Stomach (tissue), 4 donors: ENCODE data around the gene C2CD4A.

ENCODE experiments used
- POLR2A ChIP-seq, 4 donors: fragments of 450-650 bp; IDR thresholded peaks; one replicate each; pipeline ENCODE4 v1.6.1; 2016; ENCODE audit warnings: antibody characterized with exemption in 4 of 4, control low read depth in 2 of 4, mild to moderate bottlenecking in 1 of 4, moderate library complexity in 1 of 4
- TF ChIP-seq, protein P1 (sequence below), 7 experiments: fragments of 450-650 bp in 4 of 7; fragments of 200-600 bp in 3 of 7; sonication (generic) in 3 of 7; IDR thresholded peaks; one replicate each; pipeline ENCODE4 v1.5.1; 2016 to 2019; ENCODE audit warnings: antibody characterized with exemption in 7 of 7, control low read depth in 2 of 7, mild to moderate bottlenecking in 1 of 7

DNA sequence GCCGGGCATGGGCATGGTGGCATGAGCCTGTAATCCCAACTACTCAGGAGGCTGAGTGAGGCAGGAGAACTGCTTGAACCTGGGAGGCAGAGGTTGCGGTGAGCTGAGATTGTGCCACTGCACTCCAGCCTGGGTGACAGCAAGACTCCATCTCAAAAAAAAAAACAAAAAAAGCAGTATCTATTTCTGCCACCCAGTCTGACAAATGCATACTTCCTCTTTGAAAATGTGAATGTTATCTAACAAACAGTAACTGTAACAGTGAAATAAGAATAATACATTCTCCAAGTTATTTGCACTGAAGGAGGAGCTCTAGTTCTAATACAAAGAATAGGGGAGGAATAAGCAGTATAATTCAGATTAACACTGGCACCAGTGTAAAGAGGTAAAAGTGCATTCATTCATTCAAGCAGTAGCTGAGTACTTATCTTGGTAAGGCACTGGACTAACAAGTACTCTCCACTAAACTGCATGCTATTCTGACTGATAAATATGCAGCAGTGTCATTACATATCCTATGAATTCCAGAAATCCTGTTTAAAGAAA lies 19.4 kb upstream of the C2CD4A start:
- TF ChIP-seq, protein P1, sequence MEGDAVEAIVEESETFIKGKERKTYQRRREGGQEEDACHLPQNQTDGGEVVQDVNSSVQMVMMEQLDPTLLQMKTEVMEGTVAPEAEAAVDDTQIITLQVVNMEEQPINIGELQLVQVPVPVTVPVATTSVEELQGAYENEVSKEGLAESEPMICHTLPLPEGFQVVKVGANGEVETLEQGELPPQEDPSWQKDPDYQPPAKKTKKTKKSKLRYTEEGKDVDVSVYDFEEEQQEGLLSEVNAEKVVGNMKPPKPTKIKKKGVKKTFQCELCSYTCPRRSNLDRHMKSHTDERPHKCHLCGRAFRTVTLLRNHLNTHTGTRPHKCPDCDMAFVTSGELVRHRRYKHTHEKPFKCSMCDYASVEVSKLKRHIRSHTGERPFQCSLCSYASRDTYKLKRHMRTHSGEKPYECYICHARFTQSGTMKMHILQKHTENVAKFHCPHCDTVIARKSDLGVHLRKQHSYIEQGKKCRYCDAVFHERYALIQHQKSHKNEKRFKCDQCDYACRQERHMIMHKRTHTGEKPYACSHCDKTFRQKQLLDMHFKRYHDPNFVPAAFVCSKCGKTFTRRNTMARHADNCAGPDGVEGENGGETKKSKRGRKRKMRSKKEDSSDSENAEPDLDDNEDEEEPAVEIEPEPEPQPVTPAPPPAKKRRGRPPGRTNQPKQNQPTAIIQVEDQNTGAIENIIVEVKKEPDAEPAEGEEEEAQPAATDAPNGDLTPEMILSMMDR (IDR thresholded peaks at IDR 0.05): no peak
- no peak for TF ChIP-seq POLR2A (IDR thresholded peaks at IDR 0.05)
